ENCODE results near the gene SUCLG2. TPM values are rescaled to one million over a fixed set of nuclear protein-coding genes. Genes with fewer than 3 reads are reported as not detected.
A peak's percentile ranks its signal among the peaks of the same experiment; 100 is the strongest.

SUCLG2 gene
- total RNA-seq, 2 donors from 2014 or later: 25.5 to 36.6 TPM

- H3K27me3 ChIP-seq (replicated peaks; ENCODE audit: insufficient read depth): no peaks in the 10 kb centered on the region
- H3K4me3 ChIP-seq: no peak overlapping the region
- H3K4me1 ChIP-seq (ENCODE audit: control insufficient read depth in 1 of 2, low read depth in 2 of 2): peaks cover 8 to 39% of the 10 kb centered on the region in 2 donors
- H3K27ac ChIP-seq: no peak overlapping the region
- TF ChIP-seq CTCF (IDR thresholded peaks at IDR 0.05): no peak
- no peaks in the 10 kb centered on the region for H3K9me3 ChIP-seq
- H3K36me3 ChIP-seq: no peaks in the 10 kb centered on the region
- ATAC-seq (ENCODE audit: insufficient number of reproducible peaks, low FRiP score, low read depth) (no peak), DNase-seq (ENCODE audit: low spot score) (no peak)
Measured at GRCh38 chr3:67383379-67383778, 271.0 kb downstream of the SUCLG2 start.

- TF ChIP-seq CTCF (IDR thresholded peaks at IDR 0.05): no peak
Measured at GRCh38 chr3:67382536-67382935, 271.9 kb downstream of the SUCLG2 start.

GRCh38 chr3:67381667-67382272 lies 272.6 kb downstream of the SUCLG2 start:
- Histone ChIP-seq H3K9me3 (no peaks in the 10 kb centered on the region), H3K4me1 (ENCODE audit: control insufficient read depth in 1 of 2, low read depth in 2 of 2) (peaks cover 8 to 39% of the 10 kb centered on the region in 2 donors), H3K36me3 (no peaks in the 10 kb centered on the region), H3K4me3 (no peak overlapping the region), H3K27ac (no peak overlapping the region), H3K27me3 (replicated peaks; ENCODE audit: insufficient read depth) (no peaks in the 10 kb centered on the region)
- ATAC-seq (ENCODE audit: insufficient number of reproducible peaks, low FRiP score, low read depth) (no peak), DNase-seq (ENCODE audit: low spot score) (no peak)
- TF ChIP-seq CTCF (IDR thresholded peaks at IDR 0.05): peak; percentile 43

More at GRCh38 chr3:67382536-67382935, 271.9 kb downstream of the SUCLG2 start:
- DNase-seq (ENCODE audit: low spot score) (no peak), ATAC-seq (ENCODE audit: insufficient number of reproducible peaks, low FRiP score, low read depth) (no peak)
- Histone ChIP-seq H3K27me3 (replicated peaks; ENCODE audit: insufficient read depth) (no peaks in the 10 kb centered on the region), H3K36me3 (no peaks in the 10 kb centered on the region), H3K27ac (no peak overlapping the region), H3K9me3 (no peaks in the 10 kb centered on the region), H3K4me3 (no peak overlapping the region), H3K4me1 (ENCODE audit: control insufficient read depth in 1 of 2, low read depth in 2 of 2) (peaks cover 8 to 39% of the 10 kb centered on the region in 2 donors)

- TF ChIP-seq CTCF (IDR thresholded peaks at IDR 0.05): no peak
- H3K9me3 ChIP-seq: no peaks in the 10 kb centered on the region
- H3K4me1 ChIP-seq (ENCODE audit: control insufficient read depth in 1 of 2, low read depth in 2 of 2): peaks cover 8 to 33% of the 10 kb centered on the region in 2 donors
- ATAC-seq (ENCODE audit: insufficient number of reproducible peaks, low FRiP score, low read depth): no peak
- peaks cover 4% of the 10 kb centered on the region for H3K36me3 ChIP-seq
- H3K27ac ChIP-seq: no peak overlapping the region
- no peak for DNase-seq (ENCODE audit: low spot score)
- no peaks in the 10 kb centered on the region for H3K27me3 ChIP-seq (replicated peaks; ENCODE audit: insufficient read depth)
- H3K4me3 ChIP-seq: no peak overlapping the region
Measured at GRCh38 chr3:67380118-67380517, 274.3 kb downstream of the SUCLG2 start.

GRCh38 chr3:67377299-67377698 lies 277.1 kb downstream of the SUCLG2 start:
- Histone ChIP-seq H3K9me3 (no peaks in the 10 kb centered on the region), H3K36me3 (peaks cover 4% of the 10 kb centered on the region), H3K4me3 (no peak overlapping the region), H3K27me3 (replicated peaks; ENCODE audit: insufficient read depth) (no peaks in the 10 kb centered on the region), H3K27ac (no peak overlapping the region), H3K4me1 (ENCODE audit: control insufficient read depth in 1 of 2, low read depth in 2 of 2) (peaks cover 2 to 5% of the 10 kb centered on the region in 2 donors)
- no peak for DNase-seq (ENCODE audit: low spot score)
- no peak for TF ChIP-seq CTCF (IDR thresholded peaks at IDR 0.05)
- ATAC-seq (ENCODE audit: insufficient number of reproducible peaks, low FRiP score, low read depth): no peak

Measured in thoracic aorta (tissue), 2 donors.